Stimulated activated CD4-positive, alpha-beta T cell treated with anti-CD3 and anti-CD28 coated beads, Interleukin-1b, Interleukin-23, amount 100 ng/mL, for 24 hours (primary cell): ENCODE results near the gene KCNIP4.

Experiments
- DNase-seq, 4 experiments: peaks; one replicate each; pipeline ENCODE4 v3.0.0-alpha.2; 2020; ENCODE audit warnings: low read depth in 4 of 4, low spot score in 1 of 4

Gene KCNIP4

GRCh38 chr4:21699446-21699845, 249.1 kb downstream of the KCNIP4 start:
- no peak for DNase-seq

GRCh38 chr4:21697583-21697982, 251.0 kb downstream of the KCNIP4 start:
- peak in 1 of 4 experiments; percentile 0 for DNase-seq

- DNase-seq, result no peak
Observed at GRCh38 chr4:21695141-21695540, 253.4 kb downstream of the KCNIP4 start.

- DNase-seq, result no peak
Observed at GRCh38 chr4:21692241-21692640, 256.3 kb downstream of the KCNIP4 start.

- no peak for DNase-seq
Observed at GRCh38 chr4:21688596-21689265, 259.8 kb downstream of the KCNIP4 start.

- DNase-seq, result no peak
Observed at GRCh38 chr4:21685911-21686310, 262.7 kb downstream of the KCNIP4 start.

GRCh38 chr4:21680326-21680898, 268.2 kb downstream of the KCNIP4 start:
- no peak for DNase-seq

- no peak for DNase-seq
Observed at GRCh38 chr4:21678711-21679110, 269.9 kb downstream of the KCNIP4 start.

- DNase-seq, result no peak
Observed at GRCh38 chr4:21677173-21677572, 271.4 kb downstream of the KCNIP4 start.

GRCh38 chr4:21664355-21664754, 284.2 kb downstream of the KCNIP4 start:
- no peak for DNase-seq

GRCh38 chr4:21656832-21657231, 291.7 kb downstream of the KCNIP4 start:
- no peak for DNase-seq

GRCh38 chr4:21655031-21655430, 293.5 kb downstream of the KCNIP4 start:
- DNase-seq, result no peak

GRCh38 chr4:21652508-21653231, 295.9 kb downstream of the KCNIP4 start:
- DNase-seq, result no peak

GRCh38 chr4:21649391-21650090, 299.0 kb downstream of the KCNIP4 start:
- no peak for DNase-seq

GRCh38 chr4:21645776-21646175, 302.8 kb downstream of the KCNIP4 start:
- DNase-seq, result no peak

- DNase-seq, result no peak
Observed at GRCh38 chr4:21641696-21642095, 306.9 kb downstream of the KCNIP4 start.

GRCh38 chr4:21638171-21638725, 310.3 kb downstream of the KCNIP4 start:
- no peak for DNase-seq

GRCh38 chr4:21628916-21629610, 319.5 kb downstream of the KCNIP4 start:
- no peak for DNase-seq

GRCh38 chr4:21628116-21628670, 320.4 kb downstream of the KCNIP4 start:
- DNase-seq, result no peak

- no peak for DNase-seq
Observed at GRCh38 chr4:21625447-21625846, 323.1 kb downstream of the KCNIP4 start.

- no peak for DNase-seq
Observed at GRCh38 chr4:21605006-21605405, 343.6 kb downstream of the KCNIP4 start.
